ENCODE results near the gene PDZRN4.

GRCh38 chr12:41228066-41228820 is 40.1 kb downstream of the PDZRN4 start:
- no peak for TF ChIP-seq CTCF (IDR thresholded peaks at IDR 0.05; ENCODE audit: extremely low read depth in 1 of 2, insufficient read depth in 1 of 2, low read depth in 1 of 2, low read length in 2 of 2)
- no peak for TF ChIP-seq EZH2 (IDR thresholded peaks at IDR 0.05; ENCODE audit: borderline replicate concordance, low read depth, low read length, severe bottlenecking)
- no peak for TF ChIP-seq POLR2A (IDR thresholded peaks at IDR 0.05; ENCODE audit: low read depth, low read length)
- TF ChIP-seq POLR2AphosphoS5 (IDR thresholded peaks at IDR 0.05; ENCODE audit: insufficient read depth, low read depth, low read length), result no peak
- TF ChIP-seq MYC (IDR thresholded peaks at IDR 0.05; ENCODE audit: low read depth, low read length), result no peak
- no peak for TF ChIP-seq FOS (IDR thresholded peaks at IDR 0.05; ENCODE audit: borderline replicate concordance, insufficient read depth, low read length)
- TF ChIP-seq GATA2 (IDR thresholded peaks at IDR 0.05; ENCODE audit: insufficient read depth, insufficient read length, low read depth, low read length), result no peak
